ENCODE results near the gene SRL. TPM values are rescaled to one million over a fixed set of nuclear protein-coding genes. Genes with fewer than 3 reads are reported as not detected.

SRL gene
- total and polyA plus RNA-seq, 2 experiments from 2014 or later: not detected

DNA sequence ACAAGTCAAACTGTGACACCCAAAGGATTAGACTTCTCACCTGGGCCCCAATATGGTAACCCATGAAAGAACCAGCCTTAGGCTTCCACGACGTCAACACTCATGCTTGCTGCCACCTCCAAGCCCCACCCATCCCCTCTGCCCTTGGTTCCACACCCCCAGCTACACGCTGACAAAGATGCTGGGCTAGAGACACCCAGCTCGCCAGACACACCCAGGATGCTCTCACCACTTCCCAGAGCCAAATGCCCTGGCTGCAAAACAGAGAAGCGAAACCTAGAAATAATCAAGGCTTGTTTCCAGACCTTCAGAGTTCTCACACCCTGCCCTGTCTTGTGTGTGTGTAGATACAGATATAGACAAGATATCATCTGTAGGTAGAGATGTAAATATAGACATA is 99.6 kb downstream of the SRL start:
- no peaks in the 10 kb centered on the region for H3K9me3 ChIP-seq (ENCODE audit: low read depth)
- TF ChIP-seq EZH2phosphoT487 (IDR thresholded peaks at IDR 0.05; ENCODE audit: insufficient read depth, low read depth): no peak
- TF ChIP-seq EZH2 (IDR thresholded peaks at IDR 0.05; ENCODE audit: insufficient read depth, poor library complexity, severe bottlenecking): no peak
- 8 to 16% methylated on average over 5 of the region's 5 CpGs for WGBS, 2 experiments (ENCODE audit: low coverage in 1 of 2, low lambda C conversion rate in 2 of 2, missing lambda C conversion rate in 2 of 2)
- peak; percentile 37 for DNase-seq
- H3K9ac ChIP-seq: no peak overlapping the region
- H3K79me2 ChIP-seq (ENCODE audit: insufficient read depth): no peaks in the 10 kb centered on the region
- in situ Hi-C loops (cut with MboI): no loop called here
- H3K36me3 ChIP-seq (ENCODE audit: low read depth): no peaks in the 10 kb centered on the region
- no peaks in the 10 kb centered on the region for H4K20me1 ChIP-seq (ENCODE audit: insufficient read depth)
- no peaks in the 10 kb centered on the region for H3K27me3 ChIP-seq (replicated peaks; ENCODE audit: insufficient read depth)
- no peaks in the 10 kb centered on the region for H3K9me2 ChIP-seq (ENCODE audit: insufficient read depth)
- no peak overlapping the region for H3K4me2 ChIP-seq (ENCODE audit: unreplicated experiment)
- no peak overlapping the region for H2AFZ ChIP-seq
- H3K4me3 ChIP-seq: no peak overlapping the region
- H3K27ac ChIP-seq: no peak overlapping the region
- H3K4me1 ChIP-seq (ENCODE audit: insufficient read depth): no peaks in the 10 kb centered on the region
- no peaks in the 10 kb centered on the region for H3F3A ChIP-seq (ENCODE audit: insufficient read depth)

DNA sequence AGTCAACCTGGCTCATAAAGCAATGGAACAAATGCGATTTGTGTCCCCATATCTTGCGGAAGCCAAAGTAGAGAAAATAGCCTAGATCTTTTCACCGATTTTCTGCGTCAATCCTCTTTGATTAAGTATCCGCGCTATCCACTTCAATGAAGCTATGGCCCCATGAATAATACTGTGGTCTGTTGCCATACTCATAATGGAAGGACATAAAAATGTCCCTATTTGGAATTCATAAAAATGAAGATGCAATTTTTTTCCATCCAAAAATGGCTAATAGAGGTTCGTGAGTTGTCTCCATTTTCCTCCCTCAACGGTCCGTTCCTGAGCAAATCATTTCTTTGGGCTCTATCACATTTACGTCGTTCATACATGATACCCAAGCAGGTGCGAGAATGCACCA is 100.3 kb downstream of the SRL start:
- no peak for DNase-seq
- Histone ChIP-seq H4K20me1 (ENCODE audit: insufficient read depth) (no peaks in the 10 kb centered on the region), H3K9me3 (ENCODE audit: low read depth) (no peaks in the 10 kb centered on the region), H2AFZ (no peak overlapping the region), H3K79me2 (ENCODE audit: insufficient read depth) (no peaks in the 10 kb centered on the region), H3F3A (ENCODE audit: insufficient read depth) (no peaks in the 10 kb centered on the region), H3K4me2 (ENCODE audit: unreplicated experiment) (no peak overlapping the region), H3K9ac (no peak overlapping the region), H3K4me3 (no peak overlapping the region), H3K27ac (no peak overlapping the region), H3K4me1 (ENCODE audit: insufficient read depth) (no peaks in the 10 kb centered on the region), H3K9me2 (ENCODE audit: insufficient read depth) (no peaks in the 10 kb centered on the region), H3K27me3 (replicated peaks; ENCODE audit: insufficient read depth) (no peaks in the 10 kb centered on the region), H3K36me3 (ENCODE audit: low read depth) (no peaks in the 10 kb centered on the region)
- TF ChIP-seq EZH2phosphoT487 (IDR thresholded peaks at IDR 0.05; ENCODE audit: insufficient read depth, low read depth) (no peak), EZH2 (IDR thresholded peaks at IDR 0.05; ENCODE audit: insufficient read depth, poor library complexity, severe bottlenecking) (no peak)
- WGBS, 2 experiments (ENCODE audit: low coverage in 1 of 2, low lambda C conversion rate in 2 of 2, missing lambda C conversion rate in 2 of 2): 92 to 93% methylated on average over 12 of the region's 12 CpGs
- in situ Hi-C loops (cut with MboI): no loop called here

DNA sequence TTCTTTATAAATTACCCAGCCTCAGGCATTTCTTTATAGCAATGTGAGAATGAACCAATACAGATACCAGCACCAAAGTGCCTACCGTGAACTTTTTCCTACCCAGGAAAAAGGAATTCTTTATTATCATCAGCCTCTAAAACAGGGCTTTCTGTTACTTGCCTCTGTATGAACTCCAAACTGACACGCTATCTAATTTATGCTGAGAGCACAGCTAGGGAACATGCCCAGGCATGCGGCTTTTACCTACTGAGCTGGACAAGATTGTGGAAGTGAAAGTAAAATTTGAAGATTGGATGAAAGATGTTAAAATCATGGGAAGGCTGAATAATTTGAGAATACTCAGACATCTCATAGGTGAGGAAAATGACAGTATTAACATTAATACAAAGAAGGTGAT is 101.2 kb downstream of the SRL start:
- Histone ChIP-seq H3F3A (ENCODE audit: insufficient read depth) (no peaks in the 10 kb centered on the region), H3K9ac (no peak overlapping the region), H2AFZ (peak overlapping the region; percentile 77), H3K9me2 (ENCODE audit: insufficient read depth) (no peaks in the 10 kb centered on the region), H3K27ac (no peak overlapping the region), H3K4me2 (ENCODE audit: unreplicated experiment) (no peak overlapping the region), H3K4me1 (ENCODE audit: insufficient read depth) (no peaks in the 10 kb centered on the region), H3K9me3 (ENCODE audit: low read depth) (no peaks in the 10 kb centered on the region), H3K27me3 (replicated peaks; ENCODE audit: insufficient read depth) (no peaks in the 10 kb centered on the region), H3K79me2 (ENCODE audit: insufficient read depth) (no peaks in the 10 kb centered on the region), H3K36me3 (ENCODE audit: low read depth) (no peaks in the 10 kb centered on the region), H3K4me3 (no peak overlapping the region), H4K20me1 (ENCODE audit: insufficient read depth) (no peaks in the 10 kb centered on the region)
- no peak for TF ChIP-seq EZH2 (IDR thresholded peaks at IDR 0.05; ENCODE audit: insufficient read depth, poor library complexity, severe bottlenecking)
- TF ChIP-seq EZH2phosphoT487 (IDR thresholded peaks at IDR 0.05; ENCODE audit: insufficient read depth, low read depth): no peak
- 86 to 89% methylated on average over 3 of the region's 3 CpGs for WGBS, 2 experiments (ENCODE audit: low coverage in 1 of 2, low lambda C conversion rate in 2 of 2, missing lambda C conversion rate in 2 of 2)
- in situ Hi-C loops (cut with MboI): no loop called here
- no peak for DNase-seq

DNA sequence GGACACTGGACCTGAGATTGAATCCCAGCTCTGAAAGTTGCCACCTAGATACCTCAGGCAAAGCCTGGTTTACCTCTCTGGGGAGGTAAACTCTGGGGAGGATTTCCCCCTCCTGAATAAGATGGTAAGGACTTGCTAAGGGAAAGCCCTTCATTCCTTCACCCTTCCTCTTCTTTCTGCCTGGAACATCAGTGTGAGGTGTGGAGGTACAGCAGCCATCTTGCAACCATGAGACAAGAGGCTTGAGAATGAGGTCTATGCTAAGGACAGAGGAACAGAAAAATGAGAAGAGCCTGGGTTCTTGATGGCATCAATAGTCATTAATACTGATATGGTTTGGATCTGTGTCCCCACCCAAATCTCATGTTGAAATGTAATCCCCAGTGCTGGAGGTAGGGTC is 101.9 kb downstream of the SRL start:
- in situ Hi-C loops (cut with MboI): no loop called here
- no peak overlapping the region for H3K4me2 ChIP-seq (ENCODE audit: unreplicated experiment)
- no peak overlapping the region for H3K27ac ChIP-seq
- H3K4me1 ChIP-seq (ENCODE audit: insufficient read depth): no peaks in the 10 kb centered on the region
- DNase-seq: no peak
- no peak overlapping the region for H2AFZ ChIP-seq
- H3K79me2 ChIP-seq (ENCODE audit: insufficient read depth): no peaks in the 10 kb centered on the region
- no peaks in the 10 kb centered on the region for H3K36me3 ChIP-seq (ENCODE audit: low read depth)
- H4K20me1 ChIP-seq (ENCODE audit: insufficient read depth): no peaks in the 10 kb centered on the region
- no peak overlapping the region for H3K4me3 ChIP-seq
- no peaks in the 10 kb centered on the region for H3K27me3 ChIP-seq (replicated peaks; ENCODE audit: insufficient read depth)
- TF ChIP-seq EZH2 (IDR thresholded peaks at IDR 0.05; ENCODE audit: insufficient read depth, poor library complexity, severe bottlenecking) (no peak), EZH2phosphoT487 (IDR thresholded peaks at IDR 0.05; ENCODE audit: insufficient read depth, low read depth) (no peak)
- no peaks in the 10 kb centered on the region for H3F3A ChIP-seq (ENCODE audit: insufficient read depth)
- no peaks in the 10 kb centered on the region for H3K9me2 ChIP-seq (ENCODE audit: insufficient read depth)
- no peaks in the 10 kb centered on the region for H3K9me3 ChIP-seq (ENCODE audit: low read depth)
- no peak overlapping the region for H3K9ac ChIP-seq

Other genes starting within 250 kb of the SRL start
- 21.9 and 32.5 TPM in 2 replicates for gene ADCY9, start 125.6 kb downstream of the SRL start, total RNA-seq (2014; rRNA removed; shearing (Covaris generic))
- gene ADCY9, start 125.6 kb downstream of the SRL start, polyA plus RNA-seq (2016; fragmentation: Nextera tagmentation; extraction: Ambion mirVana): 1.9 and 2.1 TPM in 2 replicates
- 3.4 and 5.4 TPM in 2 replicates for gene TFAP4, start 30.9 kb upstream of the SRL start, total RNA-seq (2014; rRNA removed; shearing (Covaris generic))
- gene TFAP4, start 30.9 kb upstream of the SRL start, polyA plus RNA-seq (2016; fragmentation: Nextera tagmentation; extraction: Ambion mirVana): 0.91 and 1.5 TPM in 2 replicates
- 2.9 and 3.2 TPM in 2 replicates for gene GLIS2, start 74.0 kb upstream of the SRL start, total RNA-seq (2014; rRNA removed; shearing (Covaris generic))
- gene GLIS2, start 74.0 kb upstream of the SRL start, polyA plus RNA-seq (2016; fragmentation: Nextera tagmentation; extraction: Ambion mirVana): 6.8 and 7.3 TPM in 2 replicates
- 20.4 and 33.0 TPM in 2 replicates for gene PAM16, start 109.2 kb upstream of the SRL start, total RNA-seq (2014; rRNA removed; shearing (Covaris generic))
- 74.5 and 78.9 TPM in 2 replicates for gene PAM16, start 109.2 kb upstream of the SRL start, polyA plus RNA-seq (2016; fragmentation: Nextera tagmentation; extraction: Ambion mirVana)
- 223 and 234 TPM in 2 replicates for gene VASN, start 129.8 kb upstream of the SRL start, total RNA-seq (2014; rRNA removed; shearing (Covaris generic))
- gene VASN, start 129.8 kb upstream of the SRL start, polyA plus RNA-seq (2016; fragmentation: Nextera tagmentation; extraction: Ambion mirVana): 160 and 169 TPM in 2 replicates
- 13.2 and 27.7 TPM in 2 replicates for gene CORO7, start 174.5 kb upstream of the SRL start, total RNA-seq (2014; rRNA removed; shearing (Covaris generic))
- gene CORO7, start 174.5 kb upstream of the SRL start, polyA plus RNA-seq (2016; fragmentation: Nextera tagmentation; extraction: Ambion mirVana): 5.9 and 7.3 TPM in 2 replicates
- gene DNAJA3, start 183.8 kb upstream of the SRL start, total RNA-seq (2014; rRNA removed; shearing (Covaris generic)): 43.9 and 47.2 TPM in 2 replicates
- gene DNAJA3, start 183.8 kb upstream of the SRL start, polyA plus RNA-seq (2016; fragmentation: Nextera tagmentation; extraction: Ambion mirVana): 50.9 and 51.0 TPM in 2 replicates
- gene NMRAL1, start 232.5 kb upstream of the SRL start, total RNA-seq (2014; rRNA removed; shearing (Covaris generic)): 36.2 and 44.2 TPM in 2 replicates
- gene NMRAL1, start 232.5 kb upstream of the SRL start, polyA plus RNA-seq (2016; fragmentation: Nextera tagmentation; extraction: Ambion mirVana): 37.4 and 37.5 TPM in 2 replicates
- 36.0 and 40.8 TPM in 2 replicates for gene HMOX2, start 234.3 kb upstream of the SRL start, total RNA-seq (2014; rRNA removed; shearing (Covaris generic))
- 60.2 and 61.5 TPM in 2 replicates for gene HMOX2, start 234.3 kb upstream of the SRL start, polyA plus RNA-seq (2016; fragmentation: Nextera tagmentation; extraction: Ambion mirVana)

All from GM23248 (cell line).